Activated CD8-positive, alpha-beta memory T cell treated with anti-CD3 and anti-CD28 coated beads, Interleukin-2, amount 50 U/mL, for 48 hours (primary cell): ENCODE measurements around the gene ADD2.

Experiments used
- DNase-seq: peaks from one replicate; pipeline ENCODE4 v3.0.0-alpha.2; 2020

Gene ADD2

DNA sequence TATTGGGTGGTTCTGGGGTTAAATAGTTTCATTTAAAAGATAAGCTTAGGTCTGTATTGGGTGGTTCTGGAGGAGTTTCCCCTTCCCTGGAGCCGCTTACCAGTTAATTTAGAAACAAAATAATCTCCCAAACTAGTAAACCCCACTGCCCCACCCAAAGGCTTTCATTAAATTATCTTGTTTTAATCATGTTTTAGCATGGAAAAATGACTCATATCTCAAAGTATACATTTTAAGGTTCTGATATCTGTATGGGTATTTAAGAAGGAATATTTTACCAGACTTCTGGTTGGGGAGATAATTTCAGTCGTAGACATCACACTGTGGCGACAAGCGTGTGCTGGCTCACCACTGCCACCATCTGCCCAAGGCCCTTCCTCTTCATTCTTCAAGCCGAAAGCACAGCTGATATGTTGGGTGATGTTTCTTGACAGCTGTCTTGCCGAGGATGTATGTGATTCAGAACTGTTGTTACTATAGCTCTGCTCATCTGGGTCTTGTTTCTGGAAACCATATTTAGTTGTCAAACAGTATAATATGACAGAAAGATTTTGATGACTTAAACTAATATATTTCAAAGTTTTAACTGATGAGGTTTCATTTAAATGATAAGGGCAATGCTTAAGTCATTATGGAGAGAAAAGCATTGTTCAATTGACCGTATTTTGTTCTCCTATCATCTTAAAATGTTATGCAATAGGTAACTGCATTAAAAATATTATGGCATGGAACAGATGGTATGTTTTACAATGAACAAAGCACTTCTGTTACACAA lies 17.3 kb upstream of the ADD2 start:
- peak; percentile 60 for DNase-seq

DNA sequence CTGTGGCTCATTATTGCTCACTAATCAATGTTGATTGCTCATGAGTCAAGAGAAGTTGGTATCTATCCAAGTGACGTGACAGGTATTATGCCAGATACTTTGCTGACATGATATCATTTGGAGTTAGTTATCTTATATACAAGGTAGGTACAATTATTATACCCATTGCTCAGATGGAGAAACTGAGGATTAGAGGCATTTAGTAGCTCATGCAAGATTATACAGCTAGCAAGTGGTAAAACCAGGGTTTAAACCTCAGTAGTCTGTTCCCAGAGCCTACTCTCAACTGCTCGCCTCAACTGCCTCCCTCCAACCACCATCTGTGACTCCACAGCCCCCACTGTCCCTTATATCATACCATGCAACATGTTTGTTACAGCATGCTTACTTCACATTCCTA lies 16.3 kb upstream of the ADD2 start:
- DNase-seq, result no peak

DNA sequence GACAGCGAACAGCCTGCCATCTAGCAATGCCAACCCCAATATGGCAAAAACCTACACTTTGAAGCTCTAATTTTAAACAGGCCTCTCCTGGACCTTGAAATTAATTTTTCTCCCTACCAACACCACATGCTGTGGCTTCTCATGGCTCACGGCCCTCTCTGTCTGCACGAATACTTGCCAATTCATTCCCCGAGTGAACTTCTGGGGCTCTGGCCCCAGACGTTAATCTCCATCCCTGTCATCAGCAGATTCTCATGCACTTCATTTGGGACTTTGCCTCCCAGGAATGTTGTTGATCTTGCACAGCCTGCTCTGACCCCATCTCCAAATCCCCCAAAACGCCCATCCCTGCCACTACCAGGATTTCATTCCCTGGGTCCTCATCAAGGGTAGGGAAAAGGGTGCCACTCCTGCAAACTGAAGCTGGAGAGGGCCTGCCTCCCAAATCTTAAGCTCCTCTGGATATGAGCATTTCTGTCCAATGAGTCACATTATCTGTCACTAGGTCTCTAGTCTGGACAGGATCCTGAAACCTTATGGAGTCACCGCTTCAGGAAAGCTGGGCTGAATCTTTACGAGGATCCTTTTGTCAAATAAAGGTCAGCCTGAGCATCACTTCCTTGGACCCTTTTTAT lies 12.0 kb upstream of the ADD2 start:
- DNase-seq, result no peak

GRCh38 chr2:70779491-70779890 lies 11.5 kb upstream of the ADD2 start:
- DNase-seq, result no peak

DNA sequence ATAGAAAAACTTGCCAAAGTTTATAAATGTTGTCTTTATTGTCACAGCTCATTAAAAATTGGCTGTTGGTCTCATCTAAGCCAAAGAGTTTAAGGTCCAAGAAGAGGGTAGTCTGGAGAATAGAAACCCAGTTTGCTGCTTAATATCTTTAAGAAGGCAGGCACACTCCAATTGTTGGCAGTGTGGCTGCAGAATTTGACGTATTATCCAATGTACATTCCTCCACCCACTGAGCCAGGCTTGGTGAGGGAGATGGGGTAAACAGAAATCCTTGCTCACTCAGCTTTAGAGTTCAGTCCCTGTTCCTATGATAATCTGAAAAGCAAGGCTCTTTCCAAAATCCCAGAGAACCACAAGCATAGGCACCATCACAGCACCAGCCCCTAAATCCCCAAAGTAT lies 10.7 kb upstream of the ADD2 start:
- no peak for DNase-seq

GRCh38 chr2:70777450-70777849 lies 9.4 kb upstream of the ADD2 start:
- no peak for DNase-seq

DNA sequence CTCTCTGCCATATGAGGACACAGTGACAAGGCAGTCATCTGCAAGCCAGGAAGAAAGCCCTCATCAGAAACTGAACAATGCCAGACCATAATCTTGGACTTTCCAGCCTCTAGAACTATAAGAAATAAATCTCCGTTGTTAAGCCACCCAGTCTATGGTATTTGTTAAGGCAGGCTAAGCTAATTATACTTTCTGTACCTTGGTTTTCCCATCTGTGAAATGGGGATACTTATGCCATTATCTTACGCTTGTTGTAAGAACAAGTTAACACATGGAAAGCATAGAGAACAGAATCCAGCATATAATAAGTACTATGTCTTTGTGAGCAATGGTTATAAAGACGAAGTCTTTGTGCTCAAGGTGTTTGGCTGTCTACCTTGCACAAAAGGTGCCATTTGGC lies 8.3 kb upstream of the ADD2 start:
- no peak for DNase-seq

GRCh38 chr2:70775141-70775540 lies 7.1 kb upstream of the ADD2 start:
- no peak for DNase-seq

DNA sequence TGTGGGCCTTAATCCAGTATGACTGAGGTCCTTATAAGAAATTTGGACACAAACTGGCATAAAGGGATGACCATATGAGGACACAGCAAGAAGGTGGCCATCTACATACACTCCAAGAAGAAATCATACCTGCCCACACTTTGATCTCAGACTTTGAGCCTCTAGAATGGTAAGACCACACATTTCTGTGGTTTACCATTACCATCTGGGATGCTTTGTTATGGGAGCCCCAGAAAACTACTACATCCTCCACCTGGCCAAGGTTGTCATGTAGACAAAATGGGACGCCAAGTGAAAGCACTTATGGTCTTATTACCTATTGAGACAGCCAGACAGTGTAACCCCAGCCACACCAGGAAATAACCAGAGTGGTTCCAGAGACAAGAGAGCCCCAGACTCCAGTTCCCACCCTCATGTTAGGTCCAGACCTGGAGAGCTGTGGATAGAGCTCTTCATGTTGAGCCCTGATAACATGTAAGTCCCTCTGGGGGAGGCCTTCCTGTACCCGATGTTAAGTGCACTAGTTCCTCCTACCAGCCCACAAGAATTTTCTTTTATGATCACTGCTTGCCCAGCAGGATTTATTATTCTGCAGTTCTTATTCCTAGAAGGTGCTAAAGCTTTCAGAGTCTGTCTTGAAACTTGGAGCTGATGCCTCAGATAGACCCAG lies 4.6 kb upstream of the ADD2 start:
- no peak for DNase-seq

GRCh38 chr2:70771446-70771845 lies 3.4 kb upstream of the ADD2 start:
- no peak for DNase-seq

DNA sequence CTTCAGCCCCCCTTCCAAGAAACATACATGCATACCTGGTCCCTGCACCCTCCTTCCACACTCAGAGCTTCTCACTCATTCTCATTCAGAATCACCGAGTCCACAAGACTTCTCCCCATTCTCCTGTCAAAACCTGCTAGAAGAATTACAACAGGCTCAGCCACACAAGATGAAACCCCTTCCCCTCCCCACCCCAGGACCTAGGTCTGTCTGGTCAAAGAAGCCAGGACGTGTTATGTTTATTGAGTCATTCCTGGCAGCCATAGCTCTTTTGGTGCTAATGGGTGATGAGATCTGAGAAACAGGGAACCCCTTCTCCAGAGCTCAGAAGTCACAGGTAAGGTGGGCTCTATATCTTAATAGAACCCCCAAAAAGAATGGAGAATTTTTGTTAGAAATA lies 1.4 kb upstream of the ADD2 start:
- no peak for DNase-seq

DNA sequence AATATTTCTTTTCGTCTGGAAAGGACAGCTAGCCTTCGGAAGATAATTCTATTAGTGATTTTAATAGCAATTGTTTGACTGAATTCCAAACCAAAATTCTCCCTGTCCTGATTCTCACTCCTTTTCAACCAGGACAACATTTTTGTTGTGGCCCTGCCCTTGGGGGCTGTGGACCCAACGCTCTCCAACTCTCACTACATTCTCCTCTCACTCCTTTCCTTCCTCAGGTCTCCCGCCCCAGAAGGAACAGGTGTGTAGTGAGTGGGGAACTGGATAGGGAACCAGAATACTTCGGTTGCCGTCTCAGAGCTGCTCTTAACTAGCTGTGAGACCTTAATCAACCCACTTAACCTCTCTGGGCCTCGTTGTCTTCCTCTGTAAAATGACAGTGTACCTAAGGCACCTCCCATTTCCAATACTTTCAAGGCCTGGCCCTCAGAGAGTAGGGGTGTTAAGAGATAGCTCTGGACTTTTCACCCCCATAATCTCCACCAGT lies 638 bp upstream of the ADD2 start:
- no peak for DNase-seq

GRCh38 chr2:70767079-70767698 lies 811 bp downstream of the ADD2 start:
- peak; percentile 56 for DNase-seq

DNA sequence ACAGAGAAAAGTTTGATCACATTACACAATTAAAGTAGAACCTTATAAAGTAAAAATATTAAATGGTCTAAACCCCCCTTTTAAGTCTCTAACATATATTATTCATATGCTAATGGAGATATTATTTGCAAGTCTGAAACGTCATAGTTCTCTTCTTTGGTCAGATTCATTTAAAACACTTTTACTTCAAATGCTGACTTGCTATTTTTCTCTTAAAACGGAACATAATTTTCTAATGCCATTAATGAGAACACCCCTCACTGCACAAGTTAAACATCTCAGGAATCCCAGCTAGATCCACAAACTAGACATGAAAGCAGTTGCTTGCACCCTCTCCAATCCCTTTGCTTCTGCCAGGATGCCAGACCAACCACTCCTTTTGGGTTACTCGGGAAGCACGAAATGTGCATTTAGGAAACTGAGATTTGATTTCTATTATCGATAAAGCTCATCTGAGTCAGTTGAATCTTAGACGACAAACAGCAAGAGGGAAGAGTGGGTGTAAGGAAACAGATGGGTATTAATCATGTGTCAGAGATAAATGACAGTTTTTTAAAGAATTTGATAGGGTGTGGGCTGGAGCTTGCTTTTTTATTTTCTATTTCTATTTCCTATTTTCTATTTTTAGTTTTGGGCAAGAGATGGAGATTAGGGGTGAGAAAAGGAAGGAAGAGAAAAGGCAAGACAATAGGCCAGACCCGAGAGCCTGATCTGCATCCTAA lies 1.5 kb downstream of the ADD2 start:
- no peak for DNase-seq

- no peak for DNase-seq
These were observed 2.5 kb downstream of the ADD2 start for GRCh38 chr2:70765507-70765906.

DNA sequence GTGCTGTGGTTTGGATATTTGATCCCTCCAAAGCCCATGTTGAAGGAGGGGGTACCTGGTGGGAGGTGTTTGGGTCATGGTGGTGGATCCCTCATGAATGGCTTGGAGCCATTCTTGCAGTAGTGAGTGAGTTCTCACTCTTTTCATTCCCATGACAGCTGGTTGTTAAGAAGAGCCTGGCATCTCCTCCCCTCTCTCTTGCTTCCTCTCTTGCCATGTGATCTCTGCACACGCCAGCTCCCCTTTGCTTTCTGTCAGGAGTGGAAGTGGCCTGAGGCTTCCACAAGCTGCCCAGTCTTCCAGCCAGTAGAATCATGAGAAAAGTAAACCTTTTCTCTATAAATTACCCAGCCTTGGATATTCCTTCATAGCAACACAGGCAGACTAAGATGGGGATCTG lies 8.6 kb downstream of the ADD2 start:
- DNase-seq, result no peak

DNA sequence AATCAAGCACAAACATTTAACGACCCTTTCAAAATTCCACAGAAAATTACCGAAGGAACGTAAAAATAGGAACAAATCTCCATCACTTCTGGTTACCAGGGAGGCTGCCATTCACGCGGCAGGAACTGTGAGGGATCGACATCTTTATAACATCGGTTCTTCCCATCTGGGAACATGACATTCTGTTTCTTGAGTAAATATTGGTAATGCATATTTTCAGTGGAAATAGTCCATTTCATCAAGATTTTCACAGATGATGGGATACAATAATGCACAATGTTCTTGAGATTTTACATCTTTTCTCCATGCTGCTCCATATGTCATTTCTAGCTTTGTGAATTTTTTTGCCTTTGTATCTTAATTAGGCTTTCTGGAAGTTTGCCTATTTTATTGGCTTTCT lies 10.0 kb downstream of the ADD2 start:
- DNase-seq, result no peak

GRCh38 chr2:70757360-70757759 lies 10.6 kb downstream of the ADD2 start:
- DNase-seq, result no peak

GRCh38 chr2:70756128-70756527 lies 11.9 kb downstream of the ADD2 start:
- no peak for DNase-seq

DNA sequence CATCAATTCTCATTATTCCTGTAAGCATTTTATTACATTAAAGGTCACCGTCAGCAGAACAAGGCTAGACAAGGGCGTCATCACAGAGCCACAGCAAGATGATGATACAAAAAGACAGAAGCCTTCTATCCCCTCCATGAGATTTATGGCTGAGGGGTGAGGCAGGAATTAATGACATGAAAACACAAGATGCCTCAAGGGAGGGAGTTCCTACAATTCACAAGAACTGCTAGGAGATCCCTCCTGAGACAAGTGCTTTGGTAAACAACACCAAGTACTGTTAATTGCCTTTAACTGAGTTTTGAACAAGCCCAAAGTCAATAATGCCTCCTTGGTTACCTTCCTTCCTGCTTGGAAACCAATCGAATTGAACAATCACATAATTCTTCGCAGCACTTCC lies 14.1 kb downstream of the ADD2 start:
- no peak for DNase-seq

DNA sequence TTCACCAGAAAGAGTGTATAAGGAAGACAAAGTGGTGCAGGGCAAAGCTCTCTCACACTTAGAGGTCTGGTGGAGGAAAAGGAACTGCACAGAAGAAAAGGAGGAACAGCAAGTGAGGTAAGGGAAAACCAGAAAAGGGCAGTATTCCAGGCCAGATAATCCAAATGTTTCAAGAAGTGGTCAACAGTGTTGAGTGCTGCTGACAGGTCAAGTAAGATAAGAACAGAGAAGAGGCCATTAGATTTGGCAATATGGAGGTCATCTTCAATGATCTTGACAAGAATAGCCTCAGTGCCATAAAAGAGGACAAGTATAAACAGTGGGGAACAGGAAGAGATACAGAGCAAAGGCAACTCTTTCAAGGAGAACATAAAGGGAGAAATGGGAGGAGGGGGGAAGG lies 15.0 kb downstream of the ADD2 start:
- DNase-seq, result no peak

DNA sequence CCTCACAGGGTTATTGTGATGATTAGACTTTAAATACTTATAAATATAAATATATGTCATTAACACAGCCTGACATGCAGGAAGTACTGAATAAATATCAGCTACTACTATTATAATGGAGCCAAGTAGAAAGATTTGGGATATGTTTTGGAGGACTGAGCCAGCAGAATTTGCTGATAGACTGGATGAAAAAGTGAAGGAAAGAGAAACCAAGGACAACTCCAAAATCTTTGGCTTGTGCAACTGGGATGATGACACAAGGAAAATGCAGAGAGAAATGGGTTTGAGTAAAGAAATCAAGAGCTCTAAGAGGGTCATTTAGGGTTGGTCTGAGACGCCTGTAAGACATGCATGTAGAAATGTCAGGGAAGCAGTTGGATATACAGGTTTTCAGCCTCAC lies 15.6 kb downstream of the ADD2 start:
- no peak for DNase-seq

DNA sequence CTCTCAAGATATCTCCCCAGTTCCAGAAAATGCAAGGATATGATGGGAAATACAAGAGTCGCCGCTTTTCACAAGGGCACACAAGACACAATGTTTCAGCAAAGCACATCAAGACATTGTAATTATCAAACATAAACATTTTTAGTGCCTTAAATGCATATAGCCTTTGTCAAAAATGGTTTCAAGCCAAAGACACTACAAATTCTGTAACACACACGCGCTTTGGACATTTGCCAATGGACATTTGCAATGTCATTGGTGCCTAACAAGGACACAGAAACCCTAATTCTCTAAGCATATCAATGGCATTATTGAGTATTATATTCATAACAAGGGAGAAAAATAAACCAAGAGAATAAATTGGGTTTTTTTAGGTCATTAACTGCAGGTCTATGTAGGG lies 16.1 kb downstream of the ADD2 start:
- no peak for DNase-seq
